Hematopoietic multipotent progenitor cell (in vitro differentiated cells): ENCODE measurements around the gene MOV10L1. TPM values are rescaled to one million over a fixed set of nuclear protein-coding genes. Genes with fewer than 3 reads are reported as not detected.
"Not testable (repeated sequence)": the region's sequence is repeated elsewhere in the genome, so short reads cannot be mapped to it uniquely, and the experiment has no call there.

Experiments used
- DNase-seq, 3 donors: peaks; one replicate each; pipeline ENCODE4 v3.0.0-alpha.2; 2011 to 2015; ENCODE audit warnings: low read depth in 2 of 3, low spot score in 2 of 3
- total RNA-seq: library from RNA; depleted of rRNA; stranded (reverse); fragments of >200 nt; gene quantifications from one replicate; pipeline ENCODE4 v1.2.3, GENCODE V29; 2012

The MOV10L1 gene
- total RNA-seq, 1 donor = 0.27 TPM

DNA sequence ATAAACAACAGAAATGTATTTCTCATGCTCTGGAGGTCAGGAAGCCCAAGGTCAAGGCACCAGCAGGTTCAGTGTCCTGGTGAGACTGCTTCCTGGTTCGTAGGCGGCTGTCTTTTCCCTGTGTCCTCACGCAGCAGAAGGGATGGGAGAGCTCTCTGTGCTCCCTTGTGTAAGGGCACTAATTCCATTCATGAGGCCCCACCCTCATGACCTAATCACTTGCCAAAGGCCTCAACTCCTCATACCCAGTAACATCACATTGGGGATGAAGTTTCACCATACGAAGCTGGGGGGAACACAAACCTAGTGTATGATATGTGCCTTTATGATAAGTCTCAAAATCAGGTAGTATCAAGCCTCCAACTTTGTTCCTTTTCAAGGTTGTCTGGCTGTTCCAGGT is 42.1 kb downstream of the MOV10L1 start:
- no peak for DNase-seq

DNA sequence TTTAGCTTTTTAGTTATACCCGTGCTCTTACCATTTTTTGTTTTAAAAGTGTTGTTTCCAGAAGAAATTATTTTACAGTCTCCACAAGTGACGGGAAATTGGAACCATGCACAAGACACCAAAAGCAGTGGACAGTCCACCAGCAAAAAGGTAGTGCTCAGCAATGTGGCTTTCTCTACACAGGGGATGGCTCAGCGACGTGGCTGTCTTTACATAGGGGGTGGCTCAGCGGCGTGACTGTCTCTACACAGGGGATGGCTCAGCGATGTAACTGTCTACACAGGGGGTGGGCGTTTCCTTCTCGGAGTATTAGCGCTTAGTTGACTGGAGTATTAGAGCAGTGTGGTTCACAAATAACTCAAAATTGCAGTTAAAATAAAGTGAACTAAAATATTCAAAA is 44.7 kb downstream of the MOV10L1 start:
- DNase-seq = no peak

DNA sequence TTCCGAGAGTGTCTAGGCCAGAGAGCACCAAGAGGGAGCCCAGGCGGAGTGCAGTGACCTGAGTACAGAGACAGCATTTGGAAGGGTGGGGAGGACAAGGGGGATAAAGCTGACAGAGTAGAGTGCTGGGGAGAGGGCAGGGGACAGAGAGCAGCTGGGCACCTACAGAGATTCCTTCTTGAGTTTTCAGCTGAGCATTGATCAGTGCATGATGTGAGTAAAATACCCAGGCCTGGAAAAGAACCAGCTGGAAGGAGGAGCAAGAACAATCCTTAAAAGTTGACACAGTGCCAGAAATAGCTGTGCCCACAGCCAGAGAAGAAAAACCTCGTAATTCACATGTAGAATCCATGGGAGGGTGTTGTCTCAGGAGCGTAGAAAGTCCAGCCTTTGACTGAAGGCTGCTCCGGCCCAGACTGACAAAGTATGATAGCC is 46.8 kb downstream of the MOV10L1 start:
- DNase-seq = no peak

DNA sequence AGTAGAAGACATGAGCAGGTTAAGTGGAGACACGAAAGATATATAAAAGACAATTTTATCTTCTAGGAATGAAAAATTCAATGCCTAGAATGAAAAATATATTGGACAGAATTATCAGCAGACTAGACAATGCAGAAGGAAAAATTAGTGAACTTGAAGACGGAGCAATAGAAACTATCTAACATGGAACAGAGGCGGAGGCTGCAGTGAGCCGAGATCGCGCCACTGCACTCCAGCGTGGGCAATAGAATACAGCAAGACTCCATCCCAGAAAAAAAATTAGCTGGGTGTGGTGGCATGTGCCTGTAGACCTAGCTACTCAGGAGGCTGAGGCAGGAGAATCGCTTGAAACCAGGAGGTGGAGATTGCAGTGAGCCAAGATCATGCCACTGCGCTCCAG is 47.5 kb downstream of the MOV10L1 start:
- DNase-seq = not testable (repeated sequence)

DNA sequence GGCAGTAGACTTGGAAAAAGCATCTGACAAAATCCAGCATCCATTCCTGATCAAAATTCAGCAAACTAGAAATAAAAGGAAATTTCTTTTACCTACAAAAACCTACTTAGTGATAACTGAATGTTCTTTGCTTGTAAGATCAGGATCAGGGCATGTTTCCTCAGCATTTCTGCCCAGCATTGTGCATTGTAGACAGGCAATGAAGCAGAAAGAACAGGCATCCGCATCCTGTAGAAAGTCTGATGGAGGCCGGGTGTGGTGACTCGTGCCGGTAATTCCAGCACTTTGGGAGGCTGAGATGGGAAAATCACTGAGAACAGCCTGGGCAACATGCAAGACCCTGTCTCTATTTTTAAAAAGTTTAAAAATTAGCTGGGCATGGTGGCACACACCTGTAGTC is 48.2 kb downstream of the MOV10L1 start:
- no peak for DNase-seq

DNA sequence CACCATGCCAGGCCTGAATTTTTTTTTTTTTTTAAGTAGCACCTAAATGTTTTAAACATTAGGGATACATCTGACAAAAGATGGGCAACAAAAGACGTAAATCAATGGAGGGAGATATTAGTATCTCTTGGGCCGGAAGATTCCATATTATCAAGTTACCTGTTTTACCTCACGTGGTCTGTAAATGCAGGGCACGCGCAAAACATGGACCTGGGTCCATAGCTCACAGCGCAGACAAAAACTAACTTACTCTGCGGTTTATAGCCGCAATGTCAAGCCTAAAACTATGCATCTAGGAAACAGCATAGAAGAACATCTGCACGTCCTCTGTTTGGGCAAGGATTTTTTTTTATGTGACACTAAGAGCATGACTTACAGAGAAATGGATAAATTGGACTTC is 49.2 kb downstream of the MOV10L1 start:
- no peak for DNase-seq

DNA sequence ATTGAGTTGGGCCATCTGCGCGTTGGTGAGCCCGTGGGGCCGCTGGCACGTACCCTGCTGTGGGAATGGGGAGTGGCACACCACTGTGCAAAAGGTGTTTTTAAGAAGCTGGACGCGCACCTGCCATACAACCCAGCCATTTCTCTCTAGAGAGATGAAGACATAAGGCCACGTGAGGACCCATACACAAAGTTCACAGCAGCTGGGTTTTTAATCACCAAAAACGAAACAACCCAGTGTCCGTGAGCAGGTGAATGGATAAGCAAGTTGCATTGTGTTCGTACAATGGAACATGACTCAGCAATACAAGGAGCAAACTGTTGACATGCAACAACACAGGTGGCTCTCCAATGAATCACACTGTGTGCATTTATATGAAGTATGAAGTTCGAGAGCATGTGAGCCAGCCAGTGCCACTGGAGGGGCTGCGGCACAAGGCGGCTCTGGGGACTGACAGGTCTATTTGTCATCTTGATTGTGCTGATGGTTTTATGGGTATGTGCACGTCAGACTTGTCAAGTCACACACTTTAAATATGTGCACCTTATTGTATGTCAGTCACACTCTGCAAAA is 50.1 kb downstream of the MOV10L1 start:
- DNase-seq = no peak

DNA sequence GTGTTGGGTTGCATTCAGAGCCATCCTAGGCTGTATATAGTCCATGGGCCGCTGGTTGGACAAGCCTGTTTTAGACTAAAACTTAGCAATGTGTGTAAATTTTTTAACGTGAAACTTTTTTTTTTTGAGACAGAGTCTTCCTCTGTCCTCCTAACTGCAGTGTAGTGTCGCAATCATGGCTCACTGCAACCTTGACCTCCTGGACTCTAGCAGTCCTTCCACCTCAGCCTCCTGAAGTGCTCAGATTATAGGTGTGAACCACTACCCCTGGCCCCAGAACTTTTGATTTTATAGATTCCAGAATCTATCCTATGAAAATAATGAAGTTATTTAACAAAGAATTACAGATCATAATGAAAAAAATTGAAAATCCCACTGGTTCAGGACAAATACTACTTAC is 50.8 kb downstream of the MOV10L1 start:
- no peak for DNase-seq

DNA sequence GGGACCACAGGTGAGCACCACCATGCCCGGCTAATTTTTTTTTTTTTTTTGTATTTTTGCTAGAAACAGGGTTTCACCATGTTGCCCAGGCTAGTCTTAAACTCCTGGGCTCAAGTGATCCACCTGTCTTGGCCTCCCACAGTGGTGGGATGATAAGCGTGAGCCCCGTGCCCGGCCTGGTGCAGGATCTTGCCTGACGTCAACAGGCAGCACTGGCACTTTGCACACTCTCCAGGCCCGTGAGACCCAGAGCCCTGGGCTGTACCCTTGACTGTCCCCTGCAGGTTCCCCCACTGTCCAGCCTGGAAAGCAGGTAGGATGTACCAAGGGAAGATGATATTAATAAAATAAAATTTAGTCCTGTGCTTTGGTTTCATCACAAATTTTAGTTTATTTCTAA is 51.7 kb downstream of the MOV10L1 start:
- no peak for DNase-seq

DNA sequence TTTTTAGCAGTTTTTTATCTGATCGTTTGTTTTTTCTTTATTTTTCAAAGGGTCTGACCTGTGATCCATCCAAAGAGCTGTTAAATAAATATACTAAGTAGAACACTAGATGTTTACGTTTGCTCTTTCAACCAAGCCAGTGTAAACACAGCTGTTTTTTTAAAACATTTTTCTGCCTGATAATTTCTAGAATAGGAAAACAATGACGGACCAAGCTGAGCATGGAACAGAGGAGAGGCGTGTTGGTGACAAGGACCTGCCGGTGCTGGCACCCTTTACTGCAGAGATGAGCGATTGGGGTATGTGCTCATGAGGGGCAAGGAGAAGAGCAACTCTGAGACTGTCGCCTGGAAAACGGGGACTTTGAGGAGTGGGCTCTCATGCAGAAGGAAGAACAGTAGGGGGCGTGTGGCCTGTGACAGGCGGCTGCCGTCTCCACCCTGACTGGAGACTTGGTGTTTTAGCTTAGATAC is 52.1 kb downstream of the MOV10L1 start:
- no peak for DNase-seq

DNA sequence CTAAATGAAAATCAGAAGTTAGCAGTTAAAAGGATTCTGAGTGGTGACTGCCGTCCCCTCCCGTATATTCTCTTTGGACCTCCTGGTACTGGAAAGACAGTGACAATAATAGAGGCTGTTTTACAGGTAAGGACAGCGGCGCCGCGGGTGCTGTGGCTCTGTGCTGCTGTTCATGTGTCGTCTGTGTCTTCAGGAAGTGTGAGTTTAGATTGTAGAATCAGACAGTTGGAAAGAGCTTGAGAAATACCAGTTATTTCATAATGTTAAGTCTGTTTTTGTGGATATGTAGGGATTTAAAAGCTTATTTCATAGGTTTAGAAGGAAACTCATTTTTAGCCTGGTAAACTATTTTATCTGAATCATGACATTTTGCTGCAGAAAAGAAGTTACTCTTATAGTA is 53.3 kb downstream of the MOV10L1 start:
- DNase-seq = no peak

DNA sequence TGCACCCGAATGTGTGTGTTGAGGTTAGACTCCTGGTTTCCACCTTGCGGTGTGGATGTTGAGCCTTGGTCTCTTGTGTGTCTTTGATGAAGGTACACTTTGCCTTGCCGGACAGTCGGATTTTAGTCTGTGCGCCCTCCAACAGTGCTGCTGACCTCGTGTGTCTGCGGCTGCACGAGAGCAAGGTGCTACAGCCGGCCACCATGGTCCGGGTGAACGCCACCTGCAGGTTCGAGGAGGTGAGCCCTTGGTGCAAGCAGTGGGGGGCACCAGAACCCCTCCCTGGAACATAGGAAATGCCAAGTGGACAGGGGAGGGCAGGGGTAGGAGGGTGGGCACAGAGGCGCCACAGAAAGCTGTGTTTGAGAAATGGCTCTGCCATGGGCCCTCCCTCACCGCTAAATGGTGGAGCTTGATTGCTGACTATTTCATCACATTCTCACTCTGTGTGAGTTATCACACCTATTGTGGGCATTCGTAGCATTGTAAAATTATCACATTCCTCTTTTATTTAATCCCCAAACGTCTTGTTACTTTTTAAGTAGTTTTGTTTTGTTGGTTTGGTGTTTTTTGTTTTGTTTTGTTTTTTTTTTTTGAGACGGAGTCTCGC is 54.3 kb downstream of the MOV10L1 start:
- no peak for DNase-seq

DNA sequence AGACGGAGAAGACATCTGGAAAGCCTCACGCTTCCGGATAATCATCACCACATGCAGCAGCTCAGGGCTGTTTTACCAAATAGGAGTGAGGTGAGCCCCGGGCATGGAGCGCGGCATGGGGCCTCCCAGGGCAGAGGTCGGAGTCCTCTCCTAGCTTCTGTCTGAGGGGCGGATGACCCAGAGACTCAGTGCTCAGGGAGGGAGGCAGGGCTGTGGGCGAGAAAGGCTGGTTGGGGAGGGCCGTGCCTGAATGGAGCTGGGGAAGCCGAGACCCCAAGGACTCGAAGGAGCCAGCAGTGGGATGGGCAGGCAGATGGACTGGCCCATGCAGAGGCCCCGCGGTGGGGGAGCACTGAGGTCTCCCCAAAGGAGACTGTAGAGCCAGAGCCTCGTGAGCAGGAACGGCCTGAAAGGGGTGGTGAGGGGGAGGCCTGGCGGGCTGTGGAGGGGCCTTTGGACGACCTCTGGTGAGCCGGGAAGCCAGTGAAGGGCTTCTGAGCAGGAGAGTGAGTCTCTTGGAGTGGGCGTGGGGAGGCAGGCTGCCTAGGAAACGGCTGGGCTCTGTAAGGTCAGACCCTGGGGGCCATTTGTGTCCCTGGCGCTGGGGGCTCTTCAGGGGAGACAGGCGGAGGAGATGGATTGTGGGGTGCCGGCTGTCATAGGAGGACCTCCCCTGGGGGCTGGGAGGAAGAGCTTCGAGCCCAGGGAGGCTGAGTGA is 56.1 kb downstream of the MOV10L1 start:
- DNase-seq = no peak

DNA sequence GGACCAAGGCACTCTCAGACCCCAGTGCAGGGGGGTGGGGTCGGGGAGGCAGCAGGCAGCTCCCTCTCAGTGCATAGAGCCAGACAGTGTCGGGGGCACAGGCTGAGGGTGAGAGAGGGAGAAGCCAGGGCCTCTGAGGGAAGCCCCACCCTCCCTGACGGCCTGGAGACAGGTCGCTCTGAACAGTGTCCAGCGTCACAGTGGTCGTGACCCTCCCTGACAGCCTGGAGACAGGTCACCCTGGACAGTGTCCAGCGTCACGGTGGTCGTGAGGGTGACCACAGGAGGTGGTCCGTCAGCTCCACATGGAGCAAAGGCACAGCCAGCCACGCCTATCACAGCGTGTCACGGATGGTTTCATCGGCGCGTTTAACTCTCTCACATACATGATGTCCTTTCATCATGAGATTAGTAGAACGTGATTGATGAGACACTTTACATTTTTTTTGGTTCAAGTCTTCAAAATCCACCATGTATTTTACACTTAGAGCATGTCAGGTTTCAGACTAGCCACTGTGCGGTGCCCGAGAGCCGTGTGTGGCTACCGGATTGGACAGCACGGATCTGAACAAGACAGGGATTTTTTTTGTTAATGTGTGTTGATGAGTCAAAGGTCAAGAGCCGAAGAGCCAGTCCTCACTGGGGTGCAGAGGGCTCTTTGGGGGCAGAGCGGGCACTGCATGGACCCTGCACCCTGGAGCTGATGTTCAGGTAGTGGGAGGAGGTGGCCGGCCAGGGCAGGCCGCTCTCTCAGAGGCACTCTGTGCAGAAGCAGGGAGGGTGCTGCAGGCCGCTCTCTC is 56.8 kb downstream of the MOV10L1 start:
- no peak for DNase-seq

DNA sequence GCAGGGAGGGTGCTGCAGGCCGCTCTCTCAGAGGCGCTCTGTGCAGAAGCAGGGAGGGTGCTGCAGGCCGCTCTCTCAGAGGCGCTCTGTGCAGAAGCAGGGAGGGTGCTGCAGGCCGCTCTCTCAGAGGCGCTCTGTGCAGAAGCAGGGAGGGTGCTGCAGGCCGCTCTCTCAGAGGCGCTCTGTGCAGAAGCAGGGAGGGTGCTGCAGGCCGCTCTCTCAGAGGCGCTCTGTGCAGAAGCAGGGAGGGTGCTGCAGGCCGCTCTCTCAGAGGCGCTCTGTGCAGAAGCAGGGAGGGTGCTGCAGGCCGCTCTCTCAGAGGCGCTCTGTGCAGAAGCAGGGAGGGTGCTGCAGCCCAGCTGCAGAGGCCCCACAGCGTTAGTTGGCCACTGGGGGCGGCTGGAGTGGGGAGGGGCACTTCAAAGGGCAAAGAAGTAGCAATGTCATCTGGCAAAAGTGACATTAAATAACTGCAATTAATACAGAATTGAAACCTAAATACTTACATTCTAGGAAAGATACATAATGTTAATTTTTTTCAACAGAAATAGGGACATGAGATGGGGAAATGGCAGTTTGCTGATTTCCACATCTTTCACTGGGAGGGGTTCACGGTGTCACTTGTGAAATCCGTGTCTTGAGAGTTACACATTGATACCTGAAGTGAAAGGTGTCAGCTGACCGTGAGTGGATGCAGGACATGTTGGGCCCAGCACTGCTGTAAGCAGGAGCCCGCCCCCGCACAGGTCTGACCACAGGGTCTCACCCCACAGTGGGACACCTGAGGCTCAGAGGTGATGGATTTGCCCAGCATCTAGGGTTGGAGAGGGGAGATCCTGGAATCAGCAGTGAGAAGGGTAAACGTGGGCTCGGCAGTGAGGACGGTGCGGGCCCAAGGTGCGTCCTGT is 57.7 kb downstream of the MOV10L1 start:
- not testable (repeated sequence) for DNase-seq

DNA sequence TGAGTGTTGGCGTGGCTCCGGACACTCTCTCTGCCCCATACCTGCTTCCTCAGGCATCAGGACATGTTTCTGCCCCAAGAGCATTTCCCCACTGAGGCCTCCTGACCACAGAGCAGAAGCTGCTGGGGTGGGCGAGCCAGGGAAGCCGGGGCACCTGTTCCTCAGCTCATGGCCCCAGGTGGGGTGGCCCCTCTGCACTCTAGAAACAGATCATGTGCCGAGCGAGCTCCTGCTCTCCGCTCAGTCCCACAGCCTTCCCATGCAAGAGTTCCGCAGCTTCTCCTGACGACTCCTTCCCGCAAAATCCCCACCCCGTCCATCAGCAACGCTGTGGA is 58.3 kb downstream of the MOV10L1 start:
- DNase-seq = no peak

DNA sequence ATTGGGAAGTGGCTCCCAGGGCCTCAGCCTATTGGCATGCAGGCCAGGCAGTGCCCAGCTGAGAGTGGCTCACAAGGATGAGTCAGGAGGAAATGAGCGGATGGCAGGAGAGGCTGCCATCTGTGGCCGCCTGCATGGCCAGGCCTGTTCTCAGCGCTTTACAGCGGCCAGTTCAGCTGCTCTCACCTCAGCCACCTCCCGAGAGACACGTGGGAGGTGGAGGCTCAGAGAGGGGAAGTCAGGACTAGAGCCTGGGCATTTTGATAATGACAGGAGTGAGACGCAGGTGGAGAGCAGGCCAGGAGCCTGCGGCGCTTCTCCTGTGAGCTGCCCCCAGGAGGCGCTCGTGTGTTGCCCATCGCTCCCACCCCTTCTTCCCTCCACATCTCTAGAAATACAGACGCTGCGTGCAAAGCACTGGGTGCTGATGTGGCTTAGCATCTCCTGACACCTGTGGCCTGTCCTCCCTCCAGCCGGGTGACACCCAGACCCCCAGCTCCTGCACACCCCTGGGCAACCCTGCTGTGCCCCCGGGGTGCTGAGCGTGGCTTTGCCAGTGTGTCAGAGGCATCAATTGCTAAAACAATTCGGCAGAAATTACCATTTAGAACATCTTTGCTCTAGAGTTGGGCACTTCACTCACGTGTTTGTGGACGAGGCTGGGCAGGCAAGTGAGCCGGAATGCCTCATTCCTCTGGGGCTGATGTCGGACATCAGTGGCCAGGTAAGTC is 59.4 kb downstream of the MOV10L1 start:
- peak; percentile 65 to 84 (median 81) for DNase-seq

DNA sequence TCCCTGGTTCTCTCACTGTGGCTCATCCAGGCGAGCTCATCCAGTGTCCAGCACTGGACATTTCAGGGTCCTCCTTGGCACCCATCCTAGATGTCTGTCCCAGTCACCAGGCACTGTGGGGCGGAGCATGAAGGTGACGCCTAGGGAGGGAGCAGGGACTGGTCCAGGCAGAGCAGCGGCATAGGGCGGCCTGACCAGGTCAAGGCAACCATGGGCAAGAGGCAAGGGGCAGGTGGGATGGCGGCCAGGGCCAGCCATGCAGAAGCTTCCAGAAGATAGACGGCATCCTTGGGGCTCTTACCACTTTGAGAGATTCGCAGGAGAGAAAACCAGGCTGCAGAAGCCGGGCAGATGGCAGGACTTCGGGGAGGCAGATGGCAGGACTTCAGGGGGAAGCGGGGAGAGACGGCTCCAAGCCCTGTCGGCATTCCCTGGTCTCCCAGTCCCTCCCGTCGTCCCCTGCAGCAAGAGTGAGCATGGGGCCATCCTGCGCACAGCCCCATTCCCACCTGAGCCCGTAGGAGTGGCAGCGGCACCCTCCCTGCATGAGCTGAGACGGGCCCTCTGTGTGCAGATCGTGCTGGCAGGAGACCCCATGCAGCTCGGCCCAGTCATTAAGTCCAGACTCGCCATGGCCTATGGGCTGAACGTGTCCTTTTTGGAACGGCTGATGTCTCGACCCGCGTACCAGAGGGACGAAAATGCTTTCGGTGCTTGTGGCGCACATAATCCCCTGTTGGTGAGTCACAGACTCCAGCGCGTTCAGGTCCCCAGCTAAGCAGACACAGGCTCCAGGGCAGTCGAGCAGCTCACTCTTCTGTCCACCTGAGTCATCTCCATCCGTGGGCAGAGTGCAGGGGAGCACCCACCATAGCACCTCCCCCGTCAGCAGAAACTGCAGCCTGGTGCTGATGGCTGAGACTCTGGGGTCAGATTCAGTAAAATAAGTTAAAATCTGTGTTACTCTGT is 60.6 kb downstream of the MOV10L1 start:
- DNase-seq = no peak
